Smooth muscle cell (in vitro differentiated cells): Measurements from ENCODE around the gene PRDM16. TPM values are rescaled to one million over a fixed set of nuclear protein-coding genes. Genes with fewer than 3 reads are reported as not detected.

ENCODE experiments used
- DNase-seq: peaks from one replicate; lab custom pipeline; 2025; ENCODE audit not compliant: unreplicated experiment; lab: John Stamatoyannopoulos, UW
- H2AFZ ChIP-seq: fragments of 200-600 bp; sonication (generic); 2 replicates; pipeline ENCODE4 v1.6.0; 2016; ENCODE audit warnings: antibody characterized with exemption, low read depth, mild to moderate bottlenecking
- H3F3A ChIP-seq: fragments of 200-600 bp; sonication (generic); 2 replicates; pipeline ENCODE4 v1.6.0; 2017; ENCODE audit warnings: antibody characterized with exemption, low read depth
- H3K27ac ChIP-seq: fragments of 200-600 bp; sonication (generic); 2 replicates; pipeline ENCODE4 v1.5.1; 2016; ENCODE audit warnings: low read depth, mild to moderate bottlenecking
- H3K27me3 ChIP-seq: fragments of 200-600 bp; sonication (generic); 2 replicates; pipeline ENCODE4 v1.6.1; 2016; ENCODE audit warnings: low read depth, mild to moderate bottlenecking
- H3K36me3 ChIP-seq: fragments of 200-600 bp; sonication (generic); 2 replicates; pipeline ENCODE4 v1.5.1; 2016; ENCODE audit warnings: low read depth
- H3K4me1 ChIP-seq: fragments of 200-600 bp; sonication (generic); 2 replicates; pipeline ENCODE4 v1.5.1; 2016; ENCODE audit warnings: low read depth
- H3K4me2 ChIP-seq: fragments of 200-600 bp; sonication (generic); 2 replicates; pipeline ENCODE4 v1.6.0; 2016; ENCODE audit warnings: mild to moderate bottlenecking
- H3K4me3 ChIP-seq: fragments of 200-600 bp; sonication (generic); 2 replicates; pipeline ENCODE4 v1.5.1; 2016; ENCODE audit warnings: mild to moderate bottlenecking
- H3K79me2 ChIP-seq: fragments of 200-600 bp; sonication (generic); 2 replicates; pipeline ENCODE4 v1.6.0; 2016; ENCODE audit warnings: low read depth, mild to moderate bottlenecking
- H3K9ac ChIP-seq: fragments of 200-600 bp; sonication (generic); 2 replicates; pipeline ENCODE4 v1.6.0; 2016; ENCODE audit warnings: low read depth
- H3K9me3 ChIP-seq: fragments of 200-600 bp; sonication (generic); replicated peaks from 2 replicates; pipeline ENCODE4 v1.5.1; 2016; ENCODE audit warnings: low read depth
- H4K20me1 ChIP-seq: fragments of 200-600 bp; sonication (generic); 2 replicates; pipeline ENCODE4 v1.6.0; 2016; ENCODE audit warnings: low read depth
- CTCF ChIP-seq: fragments of 200-600 bp; sonication (generic); IDR thresholded peaks from 2 replicates; pipeline ENCODE4 v1.5.1; 2017; ENCODE audit warnings: borderline replicate concordance, mild to moderate bottlenecking, antibody characterized with exemption; ENCODE audit not compliant: insufficient read depth, poor library complexity, severe bottlenecking
- WGBS: methylation state at CpG from one replicate; pipeline ENCODE4 v1.1.7; 2016; ENCODE audit warnings: low lambda C conversion rate; 5-methylcytosine and 5-hydroxymethylcytosine counted together
- polyA plus RNA-seq: library from polyadenylated mRNA; unstranded; fragments of >200 nt; fragmentation: Nextera tagmentation; extraction: Ambion mirVana; gene quantifications from 2 replicates; pipeline ENCODE4 v1.2.1, GENCODE V29; 2016
- total RNA-seq: library from RNA; depleted of rRNA; stranded (reverse); fragments of >200 nt; gene quantifications from 2 replicates; pipeline ENCODE4 v1.2.3, GENCODE V29; 2014

The PRDM16 gene
- total and polyA plus RNA-seq, 2 experiments from 2014 or later = 0.72 to 1.3 TPM

- H3K27me3 ChIP-seq = no peaks in the 10 kb centered on the region
- no peaks in the 10 kb centered on the region for H3K79me2 ChIP-seq
- H2AFZ ChIP-seq = no peak overlapping the region
- H3K27ac ChIP-seq = no peak overlapping the region
- no peak overlapping the region for H3K9ac ChIP-seq
- no peak for DNase-seq
- no peaks in the 10 kb centered on the region for H3K36me3 ChIP-seq
- H4K20me1 ChIP-seq = no peaks in the 10 kb centered on the region
- H3F3A ChIP-seq = no peaks in the 10 kb centered on the region
- no peak overlapping the region for H3K4me2 ChIP-seq
- H3K4me1 ChIP-seq = no peaks in the 10 kb centered on the region
- WGBS = 94% methylated on average over 8 of the region's 8 CpGs
- no peaks in the 10 kb centered on the region for H3K9me3 ChIP-seq
- TF ChIP-seq CTCF = no peak
- no peak overlapping the region for H3K4me3 ChIP-seq
These were observed 164.5 kb downstream of the PRDM16 start for GRCh38 chr1:3233551-3233950.

GRCh38 chr1:3234281-3234680, 165.3 kb downstream of the PRDM16 start:
- Histone ChIP-seq H3K79me2 (no peaks in the 10 kb centered on the region), H3K9me3 (no peaks in the 10 kb centered on the region), H4K20me1 (no peaks in the 10 kb centered on the region), H3K36me3 (no peaks in the 10 kb centered on the region), H3K27ac (no peak overlapping the region), H2AFZ (no peak overlapping the region), H3K4me1 (no peaks in the 10 kb centered on the region), H3F3A (no peaks in the 10 kb centered on the region), H3K27me3 (no peaks in the 10 kb centered on the region), H3K9ac (no peak overlapping the region), H3K4me2 (no peak overlapping the region), H3K4me3 (no peak overlapping the region)
- DNase-seq = no peak
- TF ChIP-seq CTCF = no peak
- 95% methylated on average over 15 of the region's 15 CpGs for WGBS

GRCh38 chr1:3234956-3235355, 166.0 kb downstream of the PRDM16 start:
- Histone ChIP-seq H3K36me3 (no peaks in the 10 kb centered on the region), H3K9ac (no peak overlapping the region), H3K27ac (no peak overlapping the region), H3K4me2 (no peak overlapping the region), H4K20me1 (no peaks in the 10 kb centered on the region), H3K27me3 (no peaks in the 10 kb centered on the region), H3K4me3 (no peak overlapping the region), H3F3A (no peaks in the 10 kb centered on the region), H2AFZ (no peak overlapping the region), H3K79me2 (no peaks in the 10 kb centered on the region), H3K9me3 (no peaks in the 10 kb centered on the region), H3K4me1 (no peaks in the 10 kb centered on the region)
- DNase-seq = no peak
- TF ChIP-seq CTCF = no peak
- WGBS = 99% methylated on average over 14 of the region's 14 CpGs

- no peaks in the 10 kb centered on the region for H3F3A ChIP-seq
- no peak overlapping the region for H3K9ac ChIP-seq
- 96% methylated on average over 15 of the region's 15 CpGs for WGBS
- H3K27me3 ChIP-seq = no peaks in the 10 kb centered on the region
- H3K9me3 ChIP-seq = no peaks in the 10 kb centered on the region
- no peaks in the 10 kb centered on the region for H4K20me1 ChIP-seq
- no peak overlapping the region for H3K4me2 ChIP-seq
- H3K4me1 ChIP-seq = no peaks in the 10 kb centered on the region
- H3K27ac ChIP-seq = no peak overlapping the region
- TF ChIP-seq CTCF = no peak
- no peak for DNase-seq
- no peak overlapping the region for H2AFZ ChIP-seq
- H3K36me3 ChIP-seq = no peaks in the 10 kb centered on the region
- no peaks in the 10 kb centered on the region for H3K79me2 ChIP-seq
- H3K4me3 ChIP-seq = no peak overlapping the region
These were observed 166.5 kb downstream of the PRDM16 start for GRCh38 chr1:3235496-3235895.
